DMS53 (cell line): ENCODE data around the gene GRM2.

Source experiments
- DNase-seq: peaks from one replicate; lab custom pipeline; 2025; lab: John Stamatoyannopoulos, UW

GRM2 gene

DNA sequence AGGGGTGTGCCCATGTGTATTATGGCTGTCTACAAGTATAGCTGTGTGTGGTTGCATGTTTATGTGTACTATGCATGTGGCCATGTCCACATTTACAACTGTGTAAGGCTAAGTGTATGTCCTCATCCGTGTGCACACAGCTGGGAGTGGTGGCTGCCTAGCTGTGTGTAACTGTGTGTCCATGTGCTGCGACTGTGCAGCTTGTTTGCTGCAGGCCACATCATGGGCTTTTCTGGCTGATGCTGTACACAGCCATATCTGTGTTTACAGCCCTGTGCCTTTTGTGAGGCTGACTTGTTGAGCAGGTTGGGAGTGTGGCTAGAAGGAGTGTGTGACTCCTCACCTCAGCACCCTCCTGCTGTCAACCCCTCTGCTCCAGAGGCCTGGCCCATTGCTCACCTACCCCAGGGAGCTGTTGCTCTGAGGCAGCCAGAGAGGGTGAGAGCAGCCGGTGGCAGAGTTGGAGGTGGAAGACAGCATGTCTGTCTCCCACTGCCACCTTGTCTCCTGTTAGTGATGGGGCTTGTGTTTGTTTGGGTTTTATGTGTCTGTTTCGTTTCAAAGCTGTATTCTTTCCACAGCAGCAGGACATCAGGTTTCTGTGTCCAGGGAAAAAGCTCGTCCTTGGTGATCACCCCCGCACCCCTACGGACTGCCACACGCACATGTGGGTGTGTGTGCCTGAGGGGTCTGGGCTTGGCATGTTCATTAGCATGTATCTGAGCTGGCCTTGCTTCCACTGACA lies 1.4 kb upstream of the GRM2 start:
- DNase-seq: no peak

DNA sequence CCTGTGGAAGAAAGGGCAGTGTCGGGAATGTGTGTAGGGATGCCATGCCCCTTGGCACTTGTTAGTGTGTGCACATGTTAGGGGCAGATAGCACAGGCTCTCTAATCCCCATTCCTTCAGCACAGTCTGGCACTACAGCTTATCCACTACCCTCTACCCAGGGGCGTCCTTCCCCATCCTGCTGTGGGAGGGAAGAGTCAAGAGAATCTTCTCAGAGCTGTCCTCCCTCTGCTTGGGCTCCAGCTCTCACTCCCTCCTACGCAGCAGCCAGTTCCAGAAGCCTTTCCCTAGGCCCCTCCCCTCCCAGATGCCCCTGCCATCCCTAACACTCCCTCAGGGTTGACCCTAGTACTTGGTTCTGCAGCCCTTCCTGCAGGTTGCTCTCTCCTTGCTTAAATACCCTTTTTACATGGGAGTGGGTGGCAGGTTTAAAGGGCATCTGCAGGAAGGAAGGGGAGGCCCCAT lies 815 bp upstream of the GRM2 start:
- no peak for DNase-seq

DNA sequence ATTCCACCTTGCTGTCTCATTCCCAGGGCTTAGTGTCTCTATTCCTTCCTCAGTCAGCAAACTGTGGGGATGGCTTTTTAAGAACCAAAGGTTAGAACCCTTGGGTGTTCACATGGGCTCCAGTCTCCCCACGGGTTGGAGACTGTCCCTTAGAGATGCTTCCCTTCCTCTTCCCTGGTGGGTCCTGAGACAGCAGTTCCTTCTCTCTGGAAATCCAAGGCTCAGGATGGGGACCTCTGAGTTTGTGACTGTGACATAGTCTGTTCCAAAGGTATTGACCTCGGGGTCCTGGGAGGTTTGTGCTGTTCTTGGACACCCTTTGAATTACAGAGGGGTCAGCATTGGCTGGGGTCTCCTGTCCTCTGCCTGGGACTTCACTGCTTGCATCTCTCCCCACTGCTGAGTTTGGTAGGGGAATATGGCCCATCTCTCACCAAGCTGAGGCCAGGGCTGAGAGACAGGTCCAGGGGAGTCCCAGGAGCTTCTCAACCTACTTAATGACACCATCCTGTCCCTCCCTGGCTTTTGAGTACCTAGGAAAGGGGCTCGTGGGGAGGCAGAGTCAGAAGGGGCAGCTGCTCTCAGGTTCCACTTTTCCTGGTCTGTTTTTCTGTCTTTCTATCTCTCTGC lies 1.5 kb downstream of the GRM2 start:
- DNase-seq: no peak

DNA sequence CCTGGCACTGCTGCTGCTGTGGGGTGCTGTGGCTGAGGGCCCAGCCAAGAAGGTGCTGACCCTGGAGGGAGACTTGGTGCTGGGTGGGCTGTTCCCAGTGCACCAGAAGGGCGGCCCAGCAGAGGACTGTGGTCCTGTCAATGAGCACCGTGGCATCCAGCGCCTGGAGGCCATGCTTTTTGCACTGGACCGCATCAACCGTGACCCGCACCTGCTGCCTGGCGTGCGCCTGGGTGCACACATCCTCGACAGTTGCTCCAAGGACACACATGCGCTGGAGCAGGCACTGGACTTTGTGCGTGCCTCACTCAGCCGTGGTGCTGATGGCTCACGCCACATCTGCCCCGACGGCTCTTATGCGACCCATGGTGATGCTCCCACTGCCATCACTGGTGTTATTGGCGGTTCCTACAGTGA lies 2.1 kb downstream of the GRM2 start:
- no peak for DNase-seq

DNA sequence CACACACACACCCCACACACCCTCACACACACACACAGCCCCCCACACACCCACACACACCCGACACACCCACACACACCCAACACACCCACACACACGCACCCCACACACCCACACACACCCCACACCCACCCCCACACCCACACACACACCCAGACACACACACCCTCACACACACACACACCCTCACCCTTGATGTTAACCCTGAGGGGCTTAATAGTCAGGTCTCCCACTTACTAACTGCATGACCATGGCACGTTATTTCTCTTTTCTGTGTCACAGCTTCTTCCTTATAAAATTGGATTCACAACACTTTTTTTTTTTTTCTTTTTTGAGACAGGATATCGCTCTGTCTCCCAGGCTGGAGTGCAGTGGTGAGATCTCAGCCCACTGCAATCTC lies 2.8 kb downstream of the GRM2 start:
- no peak for DNase-seq

DNA sequence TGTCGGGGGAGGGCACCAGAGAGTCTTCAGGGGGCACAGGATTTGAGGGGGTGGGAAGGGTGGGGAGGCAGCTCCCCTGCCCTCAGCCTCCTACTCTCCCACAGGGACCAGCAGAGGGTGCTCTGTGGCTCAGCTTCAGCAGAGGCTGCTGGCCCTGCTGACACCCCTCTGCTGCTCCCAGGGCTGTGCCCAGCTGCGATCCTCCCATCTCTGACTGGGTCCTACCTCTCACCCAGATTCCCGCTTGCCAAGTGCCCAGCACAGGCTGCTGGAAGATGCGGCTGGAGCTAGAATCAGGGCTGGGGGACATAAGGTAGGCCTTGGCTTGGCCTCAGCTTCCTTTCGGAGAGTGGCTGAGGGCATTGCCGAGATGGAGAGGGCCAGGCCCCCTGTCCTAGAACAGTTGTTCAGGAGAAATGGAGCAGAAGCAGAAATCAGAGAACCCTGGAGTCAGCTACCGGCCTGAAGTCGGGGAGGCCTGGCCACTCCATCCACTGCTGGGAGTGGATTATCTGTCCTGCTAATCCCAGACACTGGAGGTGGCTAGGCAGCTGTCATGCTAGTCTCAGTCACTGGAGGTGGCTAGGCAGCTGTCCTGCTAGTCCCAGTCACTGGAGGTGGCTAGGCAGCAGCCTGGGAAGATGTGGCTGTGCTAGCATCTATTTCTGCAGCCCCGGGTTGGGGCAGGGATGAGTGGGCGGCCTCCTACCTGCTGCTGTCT lies 3.9 kb downstream of the GRM2 start:
- peak; percentile 4 for DNase-seq

DNA sequence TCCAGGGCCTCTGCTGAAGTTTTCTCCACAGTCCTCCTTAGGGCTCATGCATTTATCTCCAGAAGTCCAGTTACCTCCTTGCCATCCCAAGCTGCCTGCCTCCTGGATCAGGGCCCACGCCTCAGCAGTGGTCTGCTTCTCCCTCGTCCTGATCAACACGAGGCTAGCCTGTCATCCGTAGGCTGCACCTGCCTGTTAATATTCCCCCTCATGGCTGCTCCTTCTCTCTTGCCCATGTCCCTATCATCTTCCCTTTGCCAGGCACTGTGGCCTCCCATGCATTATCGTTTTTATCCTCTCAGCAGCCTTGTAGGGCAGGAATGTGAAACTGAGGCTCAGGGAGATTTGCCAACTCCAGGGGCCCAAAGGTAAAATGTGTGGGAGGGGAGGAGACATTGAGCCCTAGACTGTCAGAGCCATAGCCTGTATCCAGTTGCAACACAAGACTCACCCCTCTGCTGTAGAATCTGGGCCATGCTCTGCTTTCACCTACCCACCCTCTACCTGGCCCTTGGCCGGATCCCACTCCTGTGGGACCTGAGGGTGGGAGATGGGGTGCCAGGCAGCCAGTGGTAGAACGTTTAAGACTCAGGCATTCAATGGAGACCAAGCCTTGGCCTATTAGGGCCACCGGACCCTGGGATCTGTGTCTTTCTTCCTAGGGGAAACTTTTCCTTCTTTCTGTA lies 4.6 kb downstream of the GRM2 start:
- no peak for DNase-seq

DNA sequence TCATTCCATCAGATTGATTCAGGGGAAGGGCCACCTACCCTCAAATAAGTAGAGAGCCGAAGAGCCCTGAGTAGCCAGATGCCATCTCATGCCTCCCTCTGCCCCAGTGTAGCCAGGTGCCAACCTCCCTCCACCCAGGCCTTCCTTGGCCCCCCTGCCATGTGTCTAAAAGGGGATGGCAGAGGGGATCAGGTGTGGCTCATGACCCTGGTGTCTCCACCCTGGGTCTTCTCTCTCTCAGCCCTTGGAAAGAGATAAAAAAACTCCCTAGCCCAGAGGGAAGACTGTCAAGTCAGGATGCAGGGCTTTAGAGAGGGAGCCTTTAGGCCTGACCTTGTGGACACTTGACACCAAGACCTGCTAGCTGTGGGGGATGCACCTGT lies 5.2 kb downstream of the GRM2 start:
- DNase-seq: no peak

DNA sequence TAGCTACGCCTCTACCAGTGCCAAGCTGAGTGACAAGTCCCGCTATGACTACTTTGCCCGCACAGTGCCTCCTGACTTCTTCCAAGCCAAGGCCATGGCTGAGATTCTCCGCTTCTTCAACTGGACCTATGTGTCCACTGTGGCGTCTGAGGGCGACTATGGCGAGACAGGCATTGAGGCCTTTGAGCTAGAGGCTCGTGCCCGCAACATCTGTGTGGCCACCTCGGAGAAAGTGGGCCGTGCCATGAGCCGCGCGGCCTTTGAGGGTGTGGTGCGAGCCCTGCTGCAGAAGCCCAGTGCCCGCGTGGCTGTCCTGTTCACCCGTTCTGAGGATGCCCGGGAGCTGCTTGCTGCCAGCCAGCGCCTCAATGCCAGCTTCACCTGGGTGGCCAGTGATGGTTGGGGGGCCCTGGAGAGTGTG lies 5.7 kb downstream of the GRM2 start:
- DNase-seq: no peak

DNA sequence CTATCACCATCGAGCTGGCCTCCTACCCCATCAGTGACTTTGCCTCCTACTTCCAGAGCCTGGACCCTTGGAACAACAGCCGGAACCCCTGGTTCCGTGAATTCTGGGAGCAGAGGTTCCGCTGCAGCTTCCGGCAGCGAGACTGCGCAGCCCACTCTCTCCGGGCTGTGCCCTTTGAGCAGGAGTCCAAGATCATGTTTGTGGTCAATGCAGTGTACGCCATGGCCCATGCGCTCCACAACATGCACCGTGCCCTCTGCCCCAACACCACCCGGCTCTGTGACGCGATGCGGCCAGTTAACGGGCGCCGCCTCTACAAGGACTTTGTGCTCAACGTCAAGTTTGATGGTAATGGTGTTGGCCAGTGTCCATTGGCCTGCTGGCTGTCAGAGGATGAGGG lies 6.1 kb downstream of the GRM2 start:
- no peak for DNase-seq

DNA sequence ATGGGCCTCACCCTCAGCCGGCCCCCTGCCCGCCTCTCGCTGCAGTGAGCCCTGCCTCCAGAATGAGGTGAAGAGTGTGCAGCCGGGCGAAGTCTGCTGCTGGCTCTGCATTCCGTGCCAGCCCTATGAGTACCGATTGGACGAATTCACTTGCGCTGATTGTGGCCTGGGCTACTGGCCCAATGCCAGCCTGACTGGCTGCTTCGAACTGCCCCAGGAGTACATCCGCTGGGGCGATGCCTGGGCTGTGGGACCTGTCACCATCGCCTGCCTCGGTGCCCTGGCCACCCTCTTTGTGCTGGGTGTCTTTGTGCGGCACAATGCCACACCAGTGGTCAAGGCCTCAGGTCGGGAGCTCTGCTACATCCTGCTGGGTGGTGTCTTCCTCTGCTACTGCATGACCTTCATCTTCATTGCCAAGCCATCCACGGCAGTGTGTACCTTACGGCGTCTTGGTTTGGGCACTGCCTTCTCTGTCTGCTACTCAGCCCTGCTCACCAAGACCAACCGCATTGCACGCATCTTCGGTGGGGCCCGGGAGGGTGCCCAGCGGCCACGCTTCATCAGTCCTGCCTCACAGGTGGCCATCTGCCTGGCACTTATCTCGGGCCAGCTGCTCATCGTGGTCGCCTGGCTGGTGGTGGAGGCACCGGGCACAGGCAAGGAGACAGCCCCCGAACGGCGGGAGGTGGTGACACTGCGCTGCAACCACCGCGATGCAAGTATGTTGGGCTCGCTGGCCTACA lies 8.5 kb downstream of the GRM2 start:
- DNase-seq: no peak

DNA sequence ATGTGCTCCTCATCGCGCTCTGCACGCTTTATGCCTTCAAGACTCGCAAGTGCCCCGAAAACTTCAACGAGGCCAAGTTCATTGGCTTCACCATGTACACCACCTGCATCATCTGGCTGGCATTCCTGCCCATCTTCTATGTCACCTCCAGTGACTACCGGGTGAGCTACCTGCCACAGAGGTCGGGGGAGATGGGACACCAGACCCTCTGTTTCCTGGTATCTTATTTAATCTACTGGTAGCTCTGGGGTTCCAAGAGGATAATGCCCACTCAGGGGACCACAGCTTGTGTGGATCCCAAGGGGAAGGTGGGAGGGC lies 9.1 kb downstream of the GRM2 start:
- DNase-seq: no peak

DNA sequence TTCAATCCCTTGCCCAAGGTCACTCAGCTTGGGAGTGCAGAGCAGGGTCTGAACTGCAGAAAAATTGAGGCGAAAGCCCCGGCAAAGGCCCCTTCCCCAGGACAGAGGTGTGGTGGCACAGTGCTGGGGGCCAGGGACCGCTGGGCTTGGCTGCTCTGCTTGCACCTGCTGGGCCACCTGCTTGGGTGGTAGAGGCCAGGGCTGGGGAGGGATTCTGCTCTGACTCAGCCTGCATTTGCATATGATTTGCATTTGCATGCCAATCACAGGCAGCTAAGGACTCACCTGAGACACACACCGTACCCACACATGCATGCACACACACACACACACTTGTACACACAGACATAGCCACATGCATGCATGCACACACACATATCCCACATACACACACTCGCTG lies 9.9 kb downstream of the GRM2 start:
- no peak for DNase-seq

DNA sequence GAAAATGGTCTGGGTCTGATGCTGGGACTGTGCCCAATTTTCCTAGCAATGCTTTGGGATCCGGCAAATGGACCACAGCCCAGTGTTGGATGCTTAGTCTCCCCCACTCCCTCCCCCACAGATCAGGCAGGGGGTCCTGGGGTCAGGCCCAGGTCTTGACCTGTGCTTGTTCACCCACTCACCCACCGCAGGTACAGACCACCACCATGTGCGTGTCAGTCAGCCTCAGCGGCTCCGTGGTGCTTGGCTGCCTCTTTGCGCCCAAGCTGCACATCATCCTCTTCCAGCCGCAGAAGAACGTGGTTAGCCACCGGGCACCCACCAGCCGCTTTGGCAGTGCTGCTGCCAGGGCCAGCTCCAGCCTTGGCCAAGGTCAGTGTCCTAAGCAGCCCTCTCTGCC lies 10.6 kb downstream of the GRM2 start:
- no peak for DNase-seq

DNA sequence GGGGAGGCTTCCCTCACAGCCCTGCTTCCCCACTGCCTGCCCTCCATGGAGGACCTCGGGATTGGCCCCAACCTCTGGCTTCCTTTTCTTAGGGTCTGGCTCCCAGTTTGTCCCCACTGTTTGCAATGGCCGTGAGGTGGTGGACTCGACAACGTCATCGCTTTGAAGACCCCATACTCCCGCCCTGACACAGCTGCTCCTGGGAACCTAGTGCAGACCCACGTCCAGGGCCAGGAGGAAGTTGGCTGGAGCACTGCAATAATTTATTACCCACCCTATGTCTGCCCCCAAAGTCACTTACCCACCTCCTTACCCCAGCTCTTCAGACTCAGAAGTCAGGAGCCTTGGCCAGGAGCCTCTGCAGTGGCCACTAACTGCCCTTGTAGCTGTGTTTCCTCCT lies 11.1 kb downstream of the GRM2 start:
- DNase-seq: no peak

DNA sequence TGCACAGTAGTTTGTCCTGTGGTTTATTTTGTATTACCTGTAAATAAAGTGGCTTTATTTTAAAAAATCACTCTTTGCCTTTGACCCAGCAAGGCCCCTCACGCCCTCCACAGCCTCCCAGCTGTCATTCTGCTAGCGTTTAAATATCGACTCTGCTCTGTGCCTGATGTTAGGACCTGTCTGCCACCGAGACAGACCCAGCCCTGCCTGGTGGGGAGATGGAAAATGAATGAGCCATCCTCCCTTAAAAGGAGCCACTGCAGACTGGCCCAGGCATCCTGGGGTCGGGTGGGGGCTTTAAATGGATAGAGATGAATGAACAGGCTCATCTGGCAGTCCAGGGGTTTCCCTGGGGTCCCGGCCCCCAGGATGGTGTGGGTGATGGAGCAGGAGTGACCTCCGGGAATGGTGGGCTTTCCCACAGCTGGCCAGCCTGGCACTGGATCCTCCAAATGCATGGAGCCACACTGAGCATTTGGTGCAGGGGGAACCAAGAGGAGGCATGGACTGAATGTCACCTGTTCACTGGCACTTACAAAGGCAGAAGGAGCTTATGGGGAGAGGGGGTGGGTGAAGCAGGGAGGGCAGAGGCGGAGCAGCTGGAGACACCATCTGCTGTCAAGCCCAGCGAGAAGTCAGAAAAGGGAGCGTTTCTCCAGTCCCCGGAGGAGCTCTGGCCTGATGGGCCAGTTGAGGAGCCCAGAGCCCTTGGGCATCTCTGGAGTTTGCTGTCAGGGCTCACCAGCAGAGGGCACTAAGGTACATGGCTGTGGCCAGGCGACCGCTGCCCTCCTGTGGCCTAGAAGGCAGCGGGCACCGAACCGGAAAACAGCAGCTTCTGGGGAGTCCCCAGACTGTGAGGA lies 11.9 kb downstream of the GRM2 start:
- DNase-seq: peak; percentile 78

DNA sequence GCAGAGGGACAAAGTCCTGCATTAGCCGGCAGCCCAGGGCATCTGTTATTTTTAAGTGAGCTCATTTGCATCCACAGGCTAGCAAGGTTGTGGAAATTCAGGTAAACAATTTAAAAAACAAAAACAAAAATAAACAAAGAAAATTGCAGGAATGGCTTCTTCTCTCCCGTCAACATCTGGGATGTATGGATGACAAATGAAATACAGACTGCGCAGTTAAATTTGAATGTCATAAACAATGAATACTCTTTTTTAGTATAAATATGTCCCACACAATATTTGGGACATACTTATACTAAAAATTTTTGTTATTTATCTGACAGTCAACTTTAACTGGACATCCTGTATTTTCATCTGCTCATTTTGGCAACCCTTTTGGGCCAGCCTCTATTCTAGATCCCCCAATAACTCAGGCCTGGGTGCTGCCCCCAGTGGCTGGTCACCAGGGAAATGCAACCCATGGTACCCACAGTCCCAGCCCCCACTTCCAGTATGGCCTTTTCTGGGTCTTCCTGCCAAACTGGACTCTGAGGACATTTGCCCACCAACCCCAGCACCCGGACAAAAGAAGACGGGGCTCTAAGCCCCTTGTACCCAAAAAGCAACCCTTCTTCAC lies 12.7 kb downstream of the GRM2 start:
- no peak for DNase-seq

DNA sequence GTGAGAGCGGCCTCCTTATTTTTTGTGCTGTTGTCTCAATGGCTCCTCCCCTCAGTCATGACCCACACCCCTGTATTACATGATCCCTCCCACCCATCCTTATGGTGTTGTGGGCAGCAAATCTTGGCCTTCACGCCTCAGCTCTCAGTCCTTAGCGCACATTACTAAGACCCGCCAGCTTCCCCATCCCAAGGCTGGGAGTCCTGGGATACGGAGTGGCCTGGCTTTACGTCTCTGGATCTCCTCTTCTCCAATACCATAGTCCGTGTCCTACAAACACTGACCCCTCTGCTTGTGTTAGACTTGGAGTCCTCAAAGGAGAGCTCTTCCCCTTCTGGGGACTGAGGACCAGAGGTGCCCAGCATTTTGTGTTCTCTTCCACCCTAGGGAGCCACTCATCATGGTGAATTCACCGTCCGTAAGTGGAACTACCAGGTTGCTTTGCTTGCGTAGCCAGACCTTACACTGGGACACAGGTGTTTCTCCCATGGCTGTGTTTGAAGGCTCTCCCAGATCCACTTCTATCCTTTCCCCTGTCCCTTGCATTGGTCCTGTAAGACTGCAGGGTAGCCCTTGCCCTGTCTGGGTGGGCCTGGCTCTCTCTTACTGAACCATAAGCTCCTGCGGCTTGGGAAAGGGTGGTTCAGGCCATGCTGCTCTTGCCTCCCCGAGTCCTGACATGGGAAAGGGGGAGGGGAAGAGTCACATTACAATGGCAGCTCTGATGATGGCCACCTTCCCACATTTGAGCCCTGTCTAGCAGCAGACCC lies 13.6 kb downstream of the GRM2 start:
- no peak for DNase-seq

DNA sequence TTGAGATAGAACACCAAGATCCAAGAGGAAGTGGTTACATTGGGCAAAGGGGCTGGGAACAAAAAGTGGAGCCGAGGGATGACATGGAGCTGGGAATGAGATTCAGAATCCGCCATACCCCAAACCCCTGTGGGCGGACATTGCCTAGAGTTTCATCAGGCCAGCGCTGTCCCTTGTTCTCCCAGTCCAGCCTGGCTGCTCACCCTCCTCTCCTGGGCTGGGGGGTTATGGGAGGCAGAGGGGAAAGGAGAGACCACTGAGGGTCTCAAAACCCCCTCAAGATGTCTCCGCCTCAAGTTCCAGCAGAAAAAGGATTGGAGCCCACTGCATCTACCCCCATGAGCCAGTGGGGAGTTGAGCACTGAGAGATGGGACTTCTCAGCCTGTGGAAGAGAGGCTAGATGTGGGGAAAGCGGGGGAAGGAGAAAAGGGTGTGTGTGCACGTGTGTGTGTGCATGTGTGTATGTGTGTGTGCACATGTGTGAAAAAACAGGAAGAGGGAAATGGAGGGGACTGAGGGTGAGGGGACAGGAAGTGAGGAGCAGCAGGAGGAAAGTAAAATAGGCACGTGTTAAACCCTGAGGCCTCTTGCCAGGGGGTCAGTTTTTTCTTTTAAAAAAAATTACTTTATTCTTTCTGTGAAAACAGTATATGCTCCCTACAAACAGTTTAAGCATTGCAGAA lies 14.3 kb downstream of the GRM2 start:
- DNase-seq: no peak
